Activated gamma-delta T cell (primary cell): ENCODE results near the gene ARHGAP1.
"Not testable (repeated sequence)": the region's sequence is repeated elsewhere in the genome, so short reads cannot be mapped to it uniquely, and the experiment has no call there.

Experiments used
- DNase-seq: peaks from one replicate; lab custom pipeline; 2025; lab: John Stamatoyannopoulos, UW

Gene ARHGAP1

DNA sequence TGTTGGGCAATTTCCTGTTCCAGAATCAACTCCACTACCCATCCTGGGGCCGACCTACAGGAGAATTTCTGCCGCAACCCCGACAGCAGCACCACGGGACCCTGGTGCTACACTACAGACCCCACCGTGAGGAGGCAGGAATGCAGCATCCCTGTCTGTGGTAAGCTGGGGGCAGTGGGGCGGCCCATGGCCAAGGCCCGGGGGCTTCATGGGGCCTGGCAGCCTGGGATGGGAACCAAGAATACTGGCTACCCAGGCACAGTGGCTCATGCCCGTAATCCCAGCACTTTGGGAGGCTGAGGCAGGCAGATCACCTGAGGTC lies 22.9 kb upstream of the ARHGAP1 start:
- DNase-seq: no peak

GRCh38 chr11:46722566-46723358 lies 22.3 kb upstream of the ARHGAP1 start:
- DNase-seq: no peak

- DNase-seq: no peak
These were observed 20.9 kb upstream of the ARHGAP1 start for GRCh38 chr11:46721286-46721685.

DNA sequence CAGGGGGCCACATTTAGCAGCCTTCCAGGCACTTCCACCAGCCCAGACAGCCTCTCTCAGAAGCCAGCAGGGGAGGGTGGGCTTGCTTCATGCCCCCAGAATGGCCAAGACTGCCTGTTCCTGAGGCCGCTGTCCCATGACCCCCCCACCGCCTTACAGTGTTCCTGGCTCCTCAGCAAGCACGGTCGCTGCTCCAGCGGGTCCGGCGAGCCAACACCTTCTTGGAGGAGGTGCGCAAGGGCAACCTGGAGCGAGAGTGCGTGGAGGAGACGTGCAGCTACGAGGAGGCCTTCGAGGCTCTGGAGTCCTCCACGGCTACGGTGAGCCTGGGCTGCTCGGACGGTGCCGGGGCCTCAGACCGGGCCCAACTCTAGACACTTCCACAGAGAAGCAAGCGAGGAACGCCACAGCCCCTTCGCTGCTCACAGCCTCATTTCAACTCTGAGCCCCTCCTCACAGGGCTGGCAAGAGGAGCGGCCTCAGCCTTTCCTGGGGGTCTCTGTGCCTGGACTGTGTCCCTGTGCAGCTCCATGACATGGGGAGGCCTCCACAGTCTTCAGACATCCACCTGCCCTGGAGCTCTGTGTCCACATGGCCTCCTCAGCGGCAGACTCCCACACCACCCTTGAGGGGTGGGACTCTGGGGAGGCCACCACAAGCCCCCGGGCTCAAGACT lies 19.3 kb upstream of the ARHGAP1 start:
- DNase-seq: no peak

- DNase-seq: no peak
These were observed 18.7 kb upstream of the ARHGAP1 start, which contains the start of gene F2 for GRCh38 chr11:46719048-46719542. TSS of gene F2 (plus strand) at chr11:46719213. CDS start at chr11:46719236, 23 bp downstream.

GRCh38 chr11:46718155-46719019 lies 18.0 kb upstream of the ARHGAP1 start:
- no peak for DNase-seq

GRCh38 chr11:46717825-46718154 lies 17.4 kb upstream of the ARHGAP1 start:
- not testable (repeated sequence) for DNase-seq

DNA sequence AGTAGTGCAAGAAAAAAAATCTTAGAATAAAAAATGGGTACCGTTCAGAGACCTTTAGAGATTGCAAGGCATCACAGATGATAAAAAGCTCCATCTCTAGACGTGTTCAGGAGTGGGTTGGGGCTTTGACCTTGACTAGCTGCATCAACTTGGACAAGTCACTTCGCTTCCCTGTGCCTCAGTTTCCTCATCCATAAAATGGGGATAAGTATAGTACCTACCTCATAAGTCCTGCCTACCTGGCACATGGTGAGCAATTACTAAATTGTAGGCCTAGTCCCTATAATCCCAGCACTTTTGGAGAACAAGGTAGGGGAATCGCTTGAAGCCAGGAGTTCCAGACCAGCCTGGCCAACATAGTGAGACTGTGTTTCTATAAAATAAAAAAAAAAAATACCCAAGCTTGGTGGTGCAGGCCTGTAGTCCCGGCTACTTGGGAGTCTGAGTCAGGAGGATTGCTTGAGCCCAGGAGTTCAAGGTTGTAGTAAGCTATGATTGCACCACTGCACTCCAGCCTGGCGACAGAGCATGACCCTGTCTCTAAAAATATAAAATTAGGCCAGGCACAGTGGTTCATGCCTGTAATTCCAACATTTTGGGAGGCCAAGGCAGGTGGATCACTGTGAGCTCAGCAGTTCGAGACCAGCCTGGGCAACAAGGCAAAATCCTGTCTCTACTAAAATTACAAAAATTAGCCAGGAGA lies 12.6 kb upstream of the ARHGAP1 start:
- DNase-seq: no peak

DNA sequence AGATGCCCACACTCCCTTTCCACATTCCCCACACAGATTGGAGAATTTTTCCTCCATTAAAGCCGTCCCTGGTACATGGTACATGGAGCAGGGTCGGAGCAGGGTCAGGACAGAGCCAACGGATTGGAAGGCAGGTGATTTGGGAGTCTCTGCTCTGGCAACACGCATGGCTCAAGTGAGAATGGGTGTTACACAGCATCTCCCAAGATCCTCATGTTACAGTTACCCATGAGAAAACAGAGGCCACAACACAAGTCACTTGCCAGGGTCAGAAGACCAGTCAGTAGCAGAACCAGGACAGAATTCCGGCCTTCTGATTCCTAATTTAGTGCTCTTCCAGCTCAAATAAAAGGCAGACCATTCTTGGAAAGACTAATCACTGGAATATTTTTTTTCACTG lies 10.9 kb upstream of the ARHGAP1 start:
- DNase-seq: no peak

DNA sequence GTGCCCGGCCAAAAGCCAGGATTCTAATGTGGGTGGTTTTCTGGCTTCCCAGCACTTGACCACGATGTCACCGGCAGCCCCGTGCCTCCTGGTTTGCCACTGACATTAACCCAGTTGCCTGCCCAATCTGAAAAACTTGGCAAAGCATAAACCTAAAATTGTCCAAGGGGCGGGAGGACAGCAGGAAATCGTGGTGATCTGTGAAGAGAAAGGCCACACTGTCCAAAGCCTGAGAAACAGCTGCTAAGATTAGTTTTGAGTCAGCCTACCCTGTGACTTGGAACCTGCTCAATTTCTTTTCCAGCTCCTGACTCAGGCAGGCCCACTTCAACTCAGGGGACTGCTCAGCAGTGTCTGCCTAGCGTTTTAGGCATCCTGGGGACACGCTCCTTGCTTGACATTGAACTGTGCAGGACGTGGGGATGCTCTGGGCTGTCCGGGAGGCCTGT lies 10.4 kb upstream of the ARHGAP1 start:
- DNase-seq: no peak

DNA sequence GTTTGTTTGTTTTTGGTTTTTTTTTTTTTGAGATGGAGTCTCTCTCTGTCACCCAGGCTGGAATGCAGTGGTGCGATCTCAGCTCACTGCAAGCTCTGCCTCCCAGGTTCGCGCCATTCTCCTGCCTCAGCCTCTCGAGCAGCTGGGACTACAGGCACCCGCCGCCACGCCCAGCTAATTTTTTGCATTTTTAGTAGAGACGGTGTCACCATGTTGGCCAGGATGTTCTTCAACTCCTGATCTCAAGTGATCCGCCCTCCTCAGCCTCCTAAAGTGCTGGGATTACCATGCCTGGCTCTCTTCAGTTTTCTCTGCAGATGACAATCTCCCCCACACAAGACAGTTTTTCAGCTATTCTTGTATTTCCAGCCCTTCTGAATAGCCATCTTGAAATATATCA lies 8.9 kb upstream of the ARHGAP1 start:
- not testable (repeated sequence) for DNase-seq

GRCh38 chr11:46706886-46707285 lies 6.5 kb upstream of the ARHGAP1 start:
- DNase-seq: no peak

GRCh38 chr11:46705070-46705688 lies 4.8 kb upstream of the ARHGAP1 start:
- no peak for DNase-seq

DNA sequence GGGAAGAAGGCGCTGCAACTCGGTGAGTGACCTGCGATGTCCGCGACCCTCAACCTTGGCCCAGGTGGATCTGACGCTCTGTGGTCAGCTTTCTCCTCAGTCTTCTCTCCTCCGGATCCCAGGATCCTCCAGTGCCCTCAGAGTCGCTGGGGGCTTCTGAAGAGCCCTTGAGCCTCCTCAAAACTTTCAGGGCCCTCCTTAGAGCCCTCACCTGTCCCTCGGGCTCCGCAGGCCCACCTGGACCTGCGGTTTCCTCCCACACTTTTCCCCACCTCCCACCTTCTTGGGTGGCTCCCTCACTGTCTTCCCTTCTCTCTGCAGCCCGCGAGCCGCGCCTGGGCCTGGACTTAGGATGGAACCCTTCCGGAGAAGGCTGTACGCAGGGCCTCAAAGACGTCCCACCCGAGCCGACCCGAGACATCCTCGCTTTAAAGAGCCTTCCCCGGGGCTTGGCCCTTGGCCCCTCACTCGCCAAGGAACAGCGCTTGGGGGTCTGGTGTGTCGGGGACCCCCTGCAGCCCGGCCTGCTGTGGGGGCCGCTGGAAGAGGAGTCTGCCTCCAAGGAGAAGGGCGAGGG lies 747 bp upstream of the ARHGAP1 start:
- no peak for DNase-seq

GRCh38 chr11:46698597-46698996 lies 1.8 kb downstream of the ARHGAP1 start:
- DNase-seq: no peak

- DNase-seq: no peak
These were observed 2.7 kb downstream of the ARHGAP1 start for GRCh38 chr11:46697723-46698122.

GRCh38 chr11:46697303-46697702 lies 3.1 kb downstream of the ARHGAP1 start:
- DNase-seq: no peak

GRCh38 chr11:46696212-46696558 lies 4.2 kb downstream of the ARHGAP1 start:
- no peak for DNase-seq

GRCh38 chr11:46695345-46696211 lies 4.8 kb downstream of the ARHGAP1 start:
- DNase-seq: no peak

GRCh38 chr11:46694607-46695006 lies 5.8 kb downstream of the ARHGAP1 start:
- no peak for DNase-seq
